Left renal cortex interstitium (tissue), 4 donors: ENCODE results near the gene WDR59. TPM values are rescaled to one million over a fixed set of nuclear protein-coding genes. Genes with fewer than 3 reads are reported as not detected.

Source experiments
- DNase-seq, 4 donors: peaks; one replicate each; pipeline ENCODE4 v3.0.0-alpha.2; 2013; ENCODE audit warnings: low read depth in 4 of 4, low spot score in 2 of 4, missing footprints in 1 of 4
- polyA plus RNA-seq, 4 donors: library from polyadenylated mRNA; unstranded; fragments of 120-200 nt; gene quantifications; one replicate each; pipeline ENCODE4 v1.2.1, GENCODE V29; 2013; ENCODE audit not compliant: insufficient read length in 4 of 4

WDR59 gene
- polyA plus RNA-seq, 4 donors = 68.3 to 121 (median 95.2) TPM

DNA sequence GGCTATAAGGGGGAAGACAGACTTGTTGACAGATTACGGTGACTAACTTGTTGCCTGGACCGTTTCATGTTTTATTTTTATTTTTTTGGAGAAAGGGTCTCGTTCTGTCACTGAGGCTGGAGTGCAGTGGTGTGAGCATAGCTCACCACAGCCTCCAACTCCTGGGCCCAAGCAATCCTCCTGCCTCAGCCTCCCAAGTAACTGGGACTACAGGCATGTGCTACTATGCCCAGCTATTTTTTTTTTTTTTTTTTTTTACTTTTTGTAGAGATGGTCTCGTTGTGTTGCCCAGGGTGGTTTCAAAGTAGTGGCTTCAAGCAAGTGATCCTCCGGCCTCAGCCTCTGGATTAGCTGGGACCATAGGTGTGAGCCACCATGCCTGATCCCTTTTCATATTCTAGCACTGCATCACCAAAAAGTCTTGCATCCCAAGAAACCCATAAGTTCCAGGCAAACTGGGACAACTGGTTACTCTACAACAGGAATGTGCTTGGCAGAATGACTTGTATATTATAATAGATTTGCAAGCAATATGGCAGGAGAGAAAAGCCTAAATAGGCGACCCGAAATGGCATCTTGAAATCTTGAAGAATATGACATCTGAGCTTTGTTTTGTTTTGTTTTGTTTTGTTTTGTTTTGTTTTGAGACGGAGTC lies 2.2 kb upstream of the WDR59 start:
- no peak for DNase-seq

GRCh38 chr16:74984194-74984528 lies 762 bp downstream of the WDR59 start:
- DNase-seq = no peak

GRCh38 chr16:74982256-74982655 lies 2.7 kb downstream of the WDR59 start:
- no peak for DNase-seq

DNA sequence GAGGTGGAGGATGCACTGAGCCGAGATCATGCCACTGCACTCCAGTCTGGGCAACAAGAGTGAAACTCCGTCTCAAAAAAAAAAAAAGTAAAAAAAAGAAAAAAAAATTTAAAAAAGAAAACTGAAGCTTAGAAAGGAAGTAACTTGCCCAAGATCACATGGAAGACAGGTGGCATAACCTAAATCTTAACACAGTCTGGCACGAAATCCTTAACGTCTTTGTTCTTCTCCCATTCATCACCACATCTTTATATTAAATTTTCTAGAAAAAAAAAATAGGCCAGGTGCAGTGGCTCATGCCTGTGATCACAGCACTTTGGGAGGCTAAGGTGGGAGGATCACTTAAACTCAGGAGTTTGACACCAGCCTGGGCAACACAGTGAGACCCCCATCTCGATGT lies 9.3 kb downstream of the WDR59 start:
- no peak for DNase-seq

DNA sequence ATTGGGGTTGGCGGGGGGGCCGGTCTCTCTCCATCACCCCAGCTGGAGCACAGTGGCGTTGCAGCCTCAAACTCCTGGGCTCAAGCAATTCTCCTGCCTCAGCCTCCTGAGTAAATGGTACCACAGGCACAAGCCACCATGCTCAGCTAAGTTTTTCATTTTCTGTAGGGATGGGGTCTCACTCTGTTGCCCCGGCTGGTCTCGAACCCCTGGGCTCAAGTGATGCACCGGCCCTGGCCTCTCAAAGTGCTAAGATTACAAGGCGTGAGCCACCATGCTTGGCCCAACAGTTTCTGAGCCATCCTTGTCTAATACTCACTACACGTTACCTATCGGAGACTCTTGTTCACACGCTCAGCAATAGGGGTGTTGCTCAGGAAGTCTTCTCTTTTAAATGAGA lies 11.6 kb downstream of the WDR59 start:
- DNase-seq = no peak

DNA sequence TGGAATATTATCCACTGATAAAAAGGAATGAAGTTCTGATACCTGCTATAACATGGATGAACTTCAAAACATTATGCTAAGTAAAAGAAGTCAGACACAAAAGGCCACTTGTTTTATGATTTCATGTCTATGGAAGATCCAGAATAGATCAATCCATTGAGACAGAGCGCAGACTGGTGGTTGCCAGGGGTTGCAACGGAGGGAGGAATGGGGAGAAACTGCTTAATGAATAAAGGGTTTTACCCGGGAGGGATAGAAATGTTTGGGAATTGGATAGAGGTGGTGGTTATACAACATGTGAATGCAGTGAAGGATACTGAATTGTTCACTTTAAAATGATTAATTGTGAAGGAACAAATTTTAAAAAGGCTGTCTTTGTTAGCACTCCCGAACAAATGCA lies 30.2 kb downstream of the WDR59 start:
- no peak for DNase-seq

DNA sequence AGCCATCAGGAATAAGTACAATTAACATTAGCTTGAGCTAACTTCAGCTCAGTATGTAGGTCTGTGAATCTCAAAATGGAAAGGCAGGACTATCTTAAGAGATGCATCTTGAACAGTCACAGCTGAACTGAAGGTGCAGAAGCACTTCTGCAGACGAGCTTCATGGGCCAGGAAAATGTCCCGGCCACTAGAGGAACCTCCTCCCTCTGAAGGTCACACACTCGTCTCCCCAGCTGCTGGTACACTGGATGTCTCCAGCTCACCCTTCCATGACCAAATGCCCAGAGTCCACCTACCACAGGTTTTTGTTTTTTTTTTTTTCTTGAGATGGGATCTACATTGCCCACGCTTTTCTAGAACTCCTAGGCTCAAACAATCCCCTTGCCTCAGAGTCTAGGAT lies 33.2 kb downstream of the WDR59 start:
- DNase-seq = peak in 2 of 4 donors; percentile 2 to 3

DNA sequence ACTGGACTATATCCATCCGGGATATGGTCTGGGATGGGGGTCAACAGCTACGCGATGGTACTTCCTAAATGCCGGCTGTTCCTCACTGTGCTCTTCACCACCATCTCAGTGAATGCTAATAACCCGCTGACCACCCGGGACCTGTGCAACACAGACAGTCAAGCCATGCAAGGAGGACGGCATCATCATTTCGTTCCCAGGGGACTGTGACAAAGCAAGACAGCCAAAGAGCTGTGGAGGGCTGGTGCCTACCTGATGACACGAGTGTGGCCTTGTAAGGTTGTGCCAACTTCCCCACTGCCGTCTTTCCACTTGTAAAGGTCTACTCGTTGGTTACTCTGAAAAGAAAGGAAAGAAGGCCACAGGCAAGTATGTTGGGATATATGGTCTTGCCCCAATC lies 33.7 kb downstream of the WDR59 start:
- no peak for DNase-seq

DNA sequence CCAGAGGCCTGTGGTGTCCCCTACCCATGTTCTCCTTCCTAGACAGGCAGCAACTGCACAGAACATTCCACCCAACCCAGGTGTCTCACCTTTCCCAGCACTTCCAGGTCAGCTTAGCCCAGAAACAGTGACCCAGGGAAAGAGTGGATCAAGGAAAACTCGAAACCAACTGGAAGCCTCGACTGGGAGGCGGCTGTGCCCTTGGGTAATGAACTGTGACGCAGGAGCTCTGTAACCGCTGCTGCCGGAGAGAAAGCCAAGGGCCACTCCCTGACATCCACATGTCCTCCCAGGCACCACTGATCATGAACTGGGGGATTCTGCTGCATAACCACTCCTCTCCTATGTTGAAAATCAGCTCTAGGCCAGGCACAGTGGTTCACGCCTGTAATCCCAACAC lies 34.4 kb downstream of the WDR59 start:
- DNase-seq = peak in 2 of 4 donors; percentile 7 to 19

DNA sequence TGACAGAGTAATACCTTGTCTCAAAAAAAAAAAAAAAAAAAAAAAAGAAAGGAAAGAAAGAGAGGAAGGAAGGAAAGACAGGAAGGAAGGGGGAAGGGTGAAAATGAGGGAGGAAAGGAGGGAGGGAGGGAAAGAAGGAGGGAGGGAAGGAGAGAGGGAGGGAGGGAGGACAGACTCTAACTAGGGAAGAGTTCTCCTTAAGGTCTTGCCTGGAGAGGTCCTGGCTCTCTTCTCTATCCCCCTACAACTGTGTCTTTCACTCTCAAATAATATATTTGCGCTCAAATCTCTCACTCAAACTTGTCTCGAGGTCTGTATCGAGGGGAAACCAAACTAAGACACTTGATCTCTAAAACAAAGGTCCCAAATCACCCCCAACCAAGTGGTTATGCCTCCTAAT lies 35.6 kb downstream of the WDR59 start:
- DNase-seq = no peak

- no peak for DNase-seq
These were observed 40.5 kb downstream of the WDR59 start for GRCh38 chr16:74944466-74944865.

GRCh38 chr16:74942977-74943918 lies 41.7 kb downstream of the WDR59 start:
- DNase-seq = no peak

- no peak for DNase-seq
These were observed 42.4 kb downstream of the WDR59 start for GRCh38 chr16:74942566-74942965.

- no peak for DNase-seq
These were observed 45.2 kb downstream of the WDR59 start for GRCh38 chr16:74939688-74940087.

DNA sequence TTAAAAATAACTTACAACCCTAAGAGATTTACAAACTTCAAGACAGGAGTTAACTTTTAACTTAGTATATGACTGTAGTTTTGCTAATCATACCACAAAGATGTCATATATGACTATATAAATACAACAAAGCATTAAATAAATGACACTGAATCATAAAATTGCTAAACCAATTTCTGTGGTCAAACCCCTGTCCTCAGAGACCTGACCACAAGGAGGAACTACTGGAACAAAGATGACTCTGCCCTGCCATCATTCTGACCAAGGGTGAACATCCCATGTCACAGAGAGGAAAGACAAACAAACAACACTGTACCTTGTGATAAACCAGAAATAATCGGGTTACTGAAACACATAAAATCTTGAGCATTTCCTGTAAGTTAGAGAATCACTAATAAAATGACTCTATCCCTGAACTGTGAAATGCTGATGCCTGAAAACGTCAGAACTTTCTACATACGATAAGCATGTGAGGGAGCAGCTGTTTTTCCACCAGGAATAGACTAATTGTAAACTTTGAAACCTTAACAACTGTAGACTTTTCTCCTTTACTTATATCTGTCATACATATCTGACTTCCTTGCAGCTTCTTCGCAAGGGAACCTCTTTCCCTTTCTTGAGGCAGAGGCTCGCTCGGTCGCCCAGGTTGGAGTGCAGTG lies 47.9 kb downstream of the WDR59 start:
- DNase-seq = no peak

DNA sequence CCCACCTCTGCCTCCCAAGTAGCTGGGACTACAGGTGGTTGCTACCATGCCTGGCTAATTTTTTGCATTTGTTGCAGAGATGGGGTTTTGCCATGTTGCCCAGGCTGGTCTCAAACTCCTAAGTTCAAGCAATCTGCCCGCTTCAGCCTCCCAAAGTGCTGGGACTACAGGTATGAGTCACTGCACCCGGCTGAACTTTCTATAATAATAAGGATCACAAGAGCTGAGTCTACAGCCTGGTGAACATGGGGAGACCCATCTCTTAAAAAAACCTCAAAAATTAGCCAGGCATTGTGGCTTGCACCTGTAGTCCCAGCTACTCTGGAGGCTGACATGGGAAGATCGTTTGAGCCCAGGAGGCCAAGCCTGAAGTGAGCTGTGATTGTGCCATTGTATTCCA lies 53.5 kb downstream of the WDR59 start:
- no peak for DNase-seq

- DNase-seq = no peak
These were observed 55.3 kb downstream of the WDR59 start for GRCh38 chr16:74929636-74930035.

GRCh38 chr16:74926805-74927204 lies 58.1 kb downstream of the WDR59 start:
- no peak for DNase-seq

DNA sequence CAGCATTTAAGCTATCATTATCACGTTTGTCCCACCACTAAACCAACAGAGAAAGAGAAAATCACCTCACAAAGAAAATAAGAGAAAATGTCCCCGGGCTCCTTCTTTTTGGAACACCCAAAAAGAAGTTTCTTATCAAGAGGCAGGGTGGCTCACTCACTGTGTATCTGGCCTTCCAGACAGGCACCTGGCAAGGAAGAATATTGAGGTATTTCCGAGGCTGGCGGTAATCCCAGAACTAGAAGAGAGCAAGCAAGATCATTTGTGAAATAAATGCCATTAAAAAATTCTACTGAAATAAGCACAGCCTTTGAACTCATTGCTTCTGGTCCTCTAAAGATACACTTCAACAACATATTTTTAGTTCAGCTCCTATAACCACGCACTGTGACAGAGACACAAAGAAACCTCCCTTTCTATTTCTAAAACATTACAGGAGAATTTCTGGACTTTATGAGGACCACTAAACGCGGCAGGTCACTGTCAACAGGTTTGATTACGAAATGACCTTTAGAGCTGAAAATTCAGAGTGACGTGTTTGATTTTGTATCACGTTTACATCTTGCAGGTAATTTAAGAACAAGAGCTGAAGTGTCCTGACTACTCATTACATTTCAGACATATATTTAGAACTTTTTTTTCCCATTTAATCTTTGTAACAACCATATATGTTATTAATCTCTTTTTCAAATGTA lies 61.0 kb downstream of the WDR59 start:
- DNase-seq = no peak

DNA sequence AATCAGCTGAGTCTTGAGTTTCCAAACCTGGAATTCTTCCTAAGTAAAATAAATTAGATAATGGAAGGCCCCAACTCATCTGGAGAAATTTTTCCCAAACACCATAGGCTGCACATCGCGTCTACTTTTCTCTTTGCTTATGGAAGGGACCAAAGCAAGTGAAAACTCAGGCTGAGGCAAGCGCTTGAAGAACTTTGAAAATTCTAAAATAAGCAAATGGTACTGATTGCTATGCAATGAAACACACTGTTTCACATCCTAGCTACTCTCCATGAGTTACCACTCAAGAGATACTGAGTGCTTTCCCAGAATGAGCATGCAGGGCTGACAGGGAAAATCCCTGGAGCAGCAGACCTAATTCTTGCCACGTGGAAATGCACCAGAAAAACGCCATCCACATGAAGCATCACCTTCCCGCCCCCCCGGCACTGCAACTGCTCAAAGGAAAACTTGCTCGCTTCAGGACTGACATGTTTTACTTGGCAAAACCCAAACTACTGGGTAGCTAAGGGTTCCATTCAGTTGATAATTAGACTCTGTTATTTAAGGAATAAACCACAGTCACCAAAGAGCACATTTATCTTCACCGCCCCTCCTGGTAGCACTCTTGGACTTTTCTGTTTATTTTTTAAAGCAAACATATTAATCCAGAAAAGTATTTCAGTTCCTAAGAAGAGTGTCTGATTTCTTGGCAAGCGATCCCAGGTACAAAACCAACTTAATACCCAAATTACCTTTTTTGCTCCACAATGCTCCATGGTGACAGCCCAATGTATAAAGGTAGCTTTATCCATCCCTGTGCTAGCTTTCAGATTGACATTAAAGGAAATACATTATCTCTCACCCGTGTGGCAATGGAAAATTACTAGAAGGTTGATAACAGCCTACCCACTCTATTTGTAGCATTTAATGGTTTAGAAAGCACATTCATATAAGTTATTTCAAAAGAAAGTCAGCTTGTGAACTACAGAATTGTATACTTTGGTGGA lies 62.5 kb downstream of the WDR59 start:
- no peak for DNase-seq
